ENCODE measurements around the gene WNT7B.

Gene WNT7B

DNA sequence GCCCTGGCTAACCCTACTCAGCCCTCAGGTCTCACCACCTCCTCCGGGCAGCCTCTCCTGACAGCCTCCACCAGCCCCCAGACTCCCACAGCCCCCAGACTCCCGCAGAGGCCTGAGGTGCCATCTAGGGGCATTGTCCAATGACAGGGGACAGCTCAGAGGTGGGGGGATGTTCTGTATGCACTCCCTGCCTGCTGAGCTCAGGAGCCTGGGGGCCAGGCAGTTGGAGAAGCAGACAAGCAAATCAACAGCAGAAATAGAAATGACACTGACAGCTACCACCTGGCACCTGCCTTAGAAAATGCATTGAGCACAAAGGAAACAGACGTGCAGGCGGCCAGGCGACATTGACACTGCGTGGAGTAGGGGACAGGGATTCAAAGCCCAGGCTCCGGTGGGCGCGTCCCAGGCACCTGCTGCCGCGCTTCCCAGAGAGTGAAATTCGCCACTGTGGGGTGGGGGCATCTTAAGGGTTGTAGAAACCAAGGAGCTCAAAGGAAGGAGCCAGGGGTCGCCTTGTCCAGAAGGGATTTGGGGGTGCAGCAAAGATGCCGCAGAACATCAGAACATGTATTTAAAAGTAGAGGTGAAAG lies 22.5 kb upstream of the WNT7B start:
- no peak for DNase-seq

DNA sequence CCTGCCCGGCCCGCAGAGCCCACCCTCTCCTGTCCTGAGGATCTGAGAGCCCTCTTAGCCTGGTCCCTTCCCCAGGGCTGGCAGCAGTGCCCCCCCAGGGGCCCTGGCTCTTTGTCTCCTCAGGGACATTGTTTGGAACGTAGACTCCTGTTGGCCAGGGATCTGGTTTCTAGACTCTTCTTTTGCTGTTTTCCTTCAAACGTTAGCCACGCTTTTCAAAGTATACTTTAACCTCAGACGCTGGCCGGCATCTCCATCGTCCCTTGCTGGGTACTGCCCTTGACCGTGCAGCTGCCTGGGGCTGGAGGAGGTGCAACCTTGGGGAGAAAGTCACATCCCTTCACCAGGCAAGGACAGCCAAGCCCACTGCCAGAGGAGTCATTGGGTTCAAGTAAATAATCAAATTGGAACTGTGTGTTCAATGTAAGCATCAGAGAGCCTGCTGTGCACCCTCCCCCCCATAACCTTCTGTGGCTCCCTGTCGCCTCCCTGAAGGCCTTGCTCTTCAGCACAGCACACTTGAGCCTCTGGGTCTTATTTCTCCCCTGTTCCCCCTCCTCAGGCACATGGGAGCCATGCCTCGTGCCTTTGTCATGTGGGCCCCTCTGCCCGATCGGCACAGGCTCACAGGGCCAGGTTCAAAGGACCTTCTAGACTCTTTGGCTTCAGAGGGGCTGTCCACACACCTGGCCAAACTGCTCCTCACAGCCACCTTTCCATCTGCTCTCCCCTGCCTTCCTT lies 21.8 kb upstream of the WNT7B start:
- DNase-seq = no peak

More for the DNA sequence above, 22.5 kb upstream of the WNT7B start:
- in situ Hi-C loops (cut with MboI; ENCODE audit: low pct_unique_long_range_greater_than_20kb, low sequenced_read_pairs) = no loop called here

DNA sequence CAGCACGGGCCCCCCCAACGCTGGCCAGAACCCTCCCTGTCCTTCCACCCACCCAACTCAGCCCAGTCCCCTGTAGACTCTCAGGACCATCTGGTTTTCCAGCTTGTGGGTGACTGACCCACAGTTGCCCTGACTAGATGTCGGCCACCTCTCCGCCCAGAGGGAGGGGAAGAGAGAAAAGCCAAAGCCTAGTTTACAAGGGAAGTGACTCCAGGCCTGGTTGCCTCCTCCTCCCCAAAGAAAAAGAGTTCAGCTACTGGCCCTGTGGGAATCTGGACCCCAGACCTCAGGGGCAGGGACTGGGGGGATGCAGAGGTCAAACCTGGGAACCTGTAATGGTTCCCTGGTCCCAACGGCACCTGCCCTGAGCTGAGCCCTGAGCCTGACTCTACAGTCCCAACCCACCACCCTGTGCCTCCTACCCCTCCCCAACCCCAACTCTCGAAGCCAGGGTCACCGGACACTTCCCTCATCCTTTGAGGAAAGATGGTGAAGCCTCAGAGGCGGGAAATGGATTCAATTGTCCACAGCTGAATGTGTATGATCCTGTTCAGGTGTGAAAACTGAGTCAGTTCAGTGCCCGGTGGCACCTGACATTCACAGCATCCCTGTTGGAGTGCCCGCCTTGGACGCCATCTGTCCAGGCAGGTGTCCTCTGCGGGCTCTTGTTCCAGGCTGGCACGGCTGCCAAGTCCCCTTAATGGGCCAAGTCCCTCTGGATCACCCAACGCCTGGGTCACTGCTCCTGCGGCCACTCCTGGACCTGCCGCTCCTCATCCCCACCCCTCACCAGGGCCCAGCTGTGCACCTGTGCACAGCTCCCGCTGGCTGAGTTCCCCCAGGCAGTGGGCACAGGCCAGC lies 21.0 kb upstream of the WNT7B start:
- DNase-seq = no peak
- in situ Hi-C loops (cut with MboI; ENCODE audit: low pct_unique_long_range_greater_than_20kb, low sequenced_read_pairs) = no loop called here

More for the DNA sequence above, 21.8 kb upstream of the WNT7B start:
- in situ Hi-C loops (cut with MboI; ENCODE audit: low pct_unique_long_range_greater_than_20kb, low sequenced_read_pairs) = no loop called here

DNA sequence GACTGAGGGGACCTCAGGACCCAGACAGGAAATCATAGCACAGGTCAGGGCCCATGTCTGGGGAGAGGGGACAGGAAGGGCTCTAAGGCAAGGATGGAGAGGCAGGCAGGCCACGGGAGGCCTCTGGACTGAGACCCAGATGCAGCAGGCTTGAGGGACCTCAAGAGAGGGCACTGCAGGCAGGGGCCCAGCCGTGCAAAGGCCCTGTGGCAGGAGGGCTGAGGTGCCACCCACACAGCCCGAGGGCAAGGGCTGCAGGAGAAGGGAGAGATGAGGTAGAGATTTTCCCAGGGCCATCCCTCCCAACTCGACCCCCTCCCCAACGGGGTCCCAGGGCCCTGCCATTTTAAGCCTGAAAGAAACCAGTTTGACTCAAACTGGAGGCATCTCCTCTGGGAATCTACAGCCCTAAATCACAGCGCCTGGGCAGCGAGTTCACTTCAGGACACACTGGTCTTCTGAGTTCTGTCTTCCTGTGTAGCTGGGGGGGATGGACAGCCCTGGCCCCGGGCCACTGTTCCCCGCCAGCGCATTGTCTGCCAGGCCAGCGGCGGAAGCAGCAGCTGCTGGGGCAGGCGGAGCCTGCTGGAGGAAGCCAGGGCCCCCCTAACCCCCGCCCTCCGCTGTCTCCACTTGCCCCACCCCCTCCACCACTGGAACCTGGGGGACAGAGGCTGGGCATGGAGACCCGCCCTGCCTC lies 20.3 kb upstream of the WNT7B start:
- DNase-seq = peak; percentile 91
- in situ Hi-C loops (cut with MboI; ENCODE audit: low pct_unique_long_range_greater_than_20kb, low sequenced_read_pairs) = no loop called here

DNA sequence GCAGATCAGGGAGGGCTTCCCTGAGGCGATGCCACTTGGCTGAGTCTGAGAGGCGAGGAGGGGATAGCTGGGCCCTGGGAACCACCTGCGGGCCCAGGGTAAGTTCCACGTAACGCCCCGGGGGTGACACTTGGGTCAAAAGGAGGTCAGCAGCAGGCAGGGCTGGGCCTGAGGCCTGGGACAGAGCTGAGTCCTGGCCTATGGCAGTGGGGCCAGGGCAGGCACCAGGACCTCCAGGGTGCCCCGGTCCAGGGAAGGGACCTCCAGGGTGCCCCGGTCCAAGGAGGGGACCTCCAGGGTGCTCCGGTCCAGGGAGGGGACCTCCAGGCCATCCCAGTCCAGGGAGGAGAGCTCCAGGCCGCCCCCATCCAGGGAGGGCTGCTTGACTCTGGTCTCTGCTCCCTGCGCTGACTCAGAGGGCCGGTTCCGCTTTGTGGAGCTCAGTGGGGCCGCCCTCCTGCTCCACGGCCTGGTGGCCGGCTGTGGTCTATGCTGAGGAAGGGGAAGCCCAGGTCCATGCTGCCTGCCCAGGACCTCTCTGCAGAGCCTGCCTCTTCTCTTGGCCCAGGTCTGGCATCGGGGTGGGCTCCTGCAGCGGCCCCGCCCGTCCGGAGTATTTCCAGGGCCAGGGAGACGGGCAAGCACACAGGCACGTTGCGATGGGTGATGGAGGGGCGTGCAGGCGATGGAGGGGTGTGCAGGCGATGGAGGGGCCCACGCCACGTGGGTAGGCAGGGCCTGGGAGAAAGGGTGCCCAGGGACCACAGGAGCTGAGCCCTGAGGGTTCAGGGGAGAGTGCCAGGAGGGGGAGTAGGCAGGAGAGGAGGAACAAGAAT lies 19.5 kb upstream of the WNT7B start:
- peak; percentile 80 for DNase-seq
- in situ Hi-C loops (cut with MboI; ENCODE audit: low pct_unique_long_range_greater_than_20kb, low sequenced_read_pairs) = no loop called here

DNA sequence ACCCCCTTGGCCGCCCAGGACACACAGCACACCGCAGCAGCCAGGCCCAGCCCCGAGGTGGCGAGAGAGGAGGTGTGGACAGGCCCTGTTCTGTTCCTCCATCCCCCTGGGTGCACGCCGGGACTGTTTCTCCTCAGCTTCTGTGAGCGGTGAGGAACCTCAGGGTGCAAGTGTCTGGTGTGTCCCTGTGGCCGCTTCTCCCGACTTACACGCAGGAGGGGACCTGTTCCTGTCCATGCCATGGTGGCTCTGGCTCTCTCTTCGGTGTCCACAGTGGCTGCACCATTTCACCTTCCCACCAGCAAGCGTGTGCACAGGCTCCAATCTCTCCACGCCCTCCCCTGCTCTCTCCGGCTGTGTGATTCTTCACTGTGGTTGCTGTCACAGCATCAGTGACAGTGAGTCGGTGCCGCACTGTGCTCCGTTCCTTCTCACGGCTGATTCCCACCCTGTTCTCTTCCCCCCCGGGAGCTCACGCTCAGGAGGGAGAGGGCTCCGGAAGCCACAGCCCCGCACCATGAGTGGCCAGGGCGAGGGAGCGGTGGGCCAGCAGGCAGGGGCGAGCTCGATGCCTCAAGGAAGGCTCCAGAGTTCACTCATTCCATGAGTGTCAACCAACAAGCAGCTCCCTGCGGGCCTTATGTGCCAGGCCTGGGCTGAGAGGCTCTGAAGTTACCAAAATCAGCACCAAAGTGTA lies 18.6 kb upstream of the WNT7B start:
- in situ Hi-C loops (cut with MboI; ENCODE audit: low pct_unique_long_range_greater_than_20kb, low sequenced_read_pairs) = no loop called here
- no peak for DNase-seq

DNA sequence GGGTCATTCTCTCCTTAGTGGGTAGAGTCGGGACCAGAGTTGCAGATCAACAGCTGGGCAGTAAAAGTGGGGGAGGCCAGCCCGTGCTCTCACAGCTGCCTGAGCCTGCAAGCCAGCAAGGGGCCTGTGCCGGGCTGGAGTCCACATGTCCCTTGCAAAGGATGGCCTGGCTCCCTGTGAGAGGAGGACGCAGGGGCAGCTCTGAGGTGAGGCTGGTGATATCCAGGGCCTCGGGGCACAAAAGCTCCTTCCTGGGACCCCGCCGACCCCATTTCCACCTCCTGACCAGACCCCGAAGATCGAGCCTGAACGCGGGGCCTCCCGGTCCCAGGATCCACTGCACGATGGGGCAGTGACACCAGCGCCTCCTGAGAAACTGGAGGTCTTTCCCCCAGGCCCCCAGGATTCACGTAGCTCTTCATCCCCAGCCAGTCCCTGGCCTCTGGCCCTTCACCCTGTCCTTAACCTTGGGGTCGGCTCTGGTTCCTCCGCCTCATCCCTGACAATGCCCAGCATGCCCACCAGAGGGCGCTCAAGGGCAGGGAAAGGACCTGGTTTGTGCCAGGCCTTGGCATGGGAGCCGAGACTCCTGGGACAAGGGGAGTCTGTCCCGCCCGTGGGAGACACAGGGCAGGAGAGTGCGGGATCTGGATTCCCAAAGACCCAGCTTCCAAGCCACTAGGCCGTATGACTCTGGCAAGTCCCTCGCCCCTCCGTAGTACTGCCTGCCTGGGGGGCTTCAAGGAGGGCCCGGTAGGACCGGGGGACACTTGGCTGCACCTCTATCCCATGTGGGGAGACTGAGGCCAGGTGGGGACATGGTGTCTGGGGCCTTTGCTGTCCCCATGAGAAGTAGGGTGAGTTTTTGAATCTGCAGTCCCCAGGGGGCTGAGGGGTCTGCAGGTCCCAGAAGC lies 17.8 kb upstream of the WNT7B start:
- DNase-seq = peak; percentile 78
- in situ Hi-C loops (cut with MboI; ENCODE audit: low pct_unique_long_range_greater_than_20kb, low sequenced_read_pairs) = no loop called here

DNA sequence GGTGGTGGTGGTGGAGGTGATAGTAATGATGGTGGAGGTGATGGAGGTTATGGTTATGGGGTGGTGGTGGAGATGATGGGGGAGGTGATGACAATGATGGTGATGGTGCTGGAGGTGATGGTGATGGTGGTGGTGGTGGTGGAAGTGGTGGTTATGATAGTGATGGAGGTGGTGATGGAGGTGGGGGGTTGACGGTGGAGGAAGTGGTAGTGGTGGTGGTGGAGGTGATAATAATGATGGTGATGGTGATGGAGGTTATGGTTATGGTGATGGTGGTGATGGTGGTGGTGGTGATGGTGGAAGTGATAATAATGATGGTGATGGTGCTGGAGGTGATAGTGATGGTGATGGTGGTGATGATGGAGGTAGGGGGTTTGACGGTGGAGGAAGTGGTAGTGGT lies 16.9 kb upstream of the WNT7B start:
- DNase-seq = no peak
- in situ Hi-C loops (cut with MboI; ENCODE audit: low pct_unique_long_range_greater_than_20kb, low sequenced_read_pairs) = no loop called here

DNA sequence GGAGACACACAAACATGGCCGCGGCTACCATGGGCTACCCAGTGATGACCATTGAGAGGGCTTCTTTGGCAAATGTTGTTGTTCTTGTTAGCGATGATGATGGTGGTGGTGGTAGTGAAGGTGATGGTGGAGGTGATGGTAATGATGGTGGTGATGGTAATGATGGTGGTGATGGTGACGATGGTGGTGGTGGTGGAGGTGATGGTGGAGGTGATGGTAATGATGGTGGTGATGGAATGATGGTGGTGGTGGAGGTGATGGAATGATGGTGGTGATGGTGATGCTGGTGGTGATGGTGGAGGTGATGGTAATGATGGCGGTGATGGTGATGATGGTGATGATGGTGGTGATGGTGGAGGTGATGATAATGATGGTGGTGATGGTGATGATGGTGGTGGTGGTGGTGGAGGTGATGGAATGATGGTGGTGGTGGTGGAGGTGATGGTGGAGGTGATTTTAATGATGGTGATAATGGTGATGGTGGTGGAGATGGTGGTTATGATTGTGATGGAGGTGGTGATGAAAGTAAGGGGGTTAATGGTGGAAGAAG lies 16.3 kb upstream of the WNT7B start:
- in situ Hi-C loops (cut with MboI; ENCODE audit: low pct_unique_long_range_greater_than_20kb, low sequenced_read_pairs) = no loop called here
- DNase-seq = no peak

DNA sequence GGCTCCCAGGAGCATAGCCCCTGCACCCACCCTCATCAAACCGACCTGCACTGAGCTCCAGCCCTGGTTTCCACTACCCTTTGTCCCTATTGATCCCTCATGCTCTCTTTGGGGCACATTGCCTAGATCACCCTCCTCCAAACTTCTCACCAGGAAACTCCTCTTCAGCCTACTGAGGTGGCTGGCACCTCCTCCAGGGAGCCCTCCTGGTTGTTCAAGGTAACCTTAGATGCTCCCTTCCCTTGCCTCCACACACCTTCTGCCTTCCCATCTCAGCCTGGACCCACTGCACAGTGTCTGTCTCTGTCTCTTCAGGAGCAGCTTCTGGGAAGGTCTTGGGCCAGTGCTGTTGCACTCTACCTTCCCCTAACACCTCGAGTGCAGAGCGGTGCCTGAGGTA lies 15.8 kb upstream of the WNT7B start:
- in situ Hi-C loops (cut with MboI; ENCODE audit: low pct_unique_long_range_greater_than_20kb, low sequenced_read_pairs) = no loop called here
- DNase-seq = no peak

DNA sequence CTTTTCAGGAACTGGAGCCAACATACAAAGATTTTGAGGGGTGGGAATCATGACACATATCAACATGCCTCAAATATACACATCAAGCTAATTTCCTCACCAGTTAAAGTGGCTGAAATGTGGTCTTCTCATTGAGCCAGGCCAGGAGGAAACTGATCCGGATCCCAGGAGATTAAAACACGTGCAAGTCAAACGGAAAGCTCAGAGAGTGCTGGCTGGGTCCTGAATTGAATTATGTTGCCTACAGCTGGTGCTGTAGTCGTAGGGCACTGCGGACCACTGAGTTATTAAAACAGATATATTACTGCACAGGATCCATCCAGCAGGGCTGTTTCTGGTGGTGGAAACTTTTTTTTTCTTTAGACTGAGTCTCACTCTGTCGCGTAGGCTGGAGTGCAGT lies 14.1 kb upstream of the WNT7B start:
- DNase-seq = no peak
- in situ Hi-C loops (cut with MboI; ENCODE audit: low pct_unique_long_range_greater_than_20kb, low sequenced_read_pairs) = no loop called here

DNA sequence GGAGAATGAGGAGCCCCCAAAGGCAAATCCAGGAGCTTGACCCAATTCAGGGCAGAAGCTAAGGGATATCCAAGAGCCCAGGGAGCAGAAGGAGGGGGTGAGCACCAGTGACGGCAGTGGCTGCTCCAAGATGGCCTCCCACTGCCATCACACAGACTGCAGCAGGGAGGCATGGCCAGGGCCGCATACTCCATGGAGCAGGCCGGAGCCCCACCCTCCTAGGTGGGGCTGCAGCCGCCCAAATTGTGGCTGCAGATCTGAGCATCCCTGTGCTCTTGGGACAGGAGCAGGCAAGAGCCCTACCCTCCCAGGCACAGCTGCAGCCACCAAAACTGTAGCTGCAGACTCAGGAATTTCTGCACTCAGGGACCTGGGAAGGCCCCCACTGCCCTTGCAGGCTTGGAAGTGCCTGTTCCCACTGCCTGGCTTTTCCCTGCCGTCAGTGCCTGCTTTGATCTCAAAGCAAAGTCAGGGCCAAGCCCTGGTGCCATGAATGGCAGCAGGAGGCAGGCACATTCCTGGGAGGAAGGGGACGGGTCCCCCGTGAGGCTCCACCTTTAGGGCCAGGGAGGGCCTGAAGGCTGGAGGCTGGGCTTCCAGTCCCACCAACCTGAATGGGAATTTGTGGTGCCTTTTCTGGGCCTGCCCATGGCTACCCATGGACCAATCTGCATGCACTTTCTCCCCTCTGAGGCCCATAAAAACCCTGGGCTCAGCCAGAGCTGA lies 10.3 kb upstream of the WNT7B start:
- no peak for DNase-seq
- in situ Hi-C loops (cut with MboI; ENCODE audit: low pct_unique_long_range_greater_than_20kb, low sequenced_read_pairs) = loop anchor here (10.0 kb wide), 2 partner anchors 342 to 402 kb away; no protein-coding TSS in a partner anchor

DNA sequence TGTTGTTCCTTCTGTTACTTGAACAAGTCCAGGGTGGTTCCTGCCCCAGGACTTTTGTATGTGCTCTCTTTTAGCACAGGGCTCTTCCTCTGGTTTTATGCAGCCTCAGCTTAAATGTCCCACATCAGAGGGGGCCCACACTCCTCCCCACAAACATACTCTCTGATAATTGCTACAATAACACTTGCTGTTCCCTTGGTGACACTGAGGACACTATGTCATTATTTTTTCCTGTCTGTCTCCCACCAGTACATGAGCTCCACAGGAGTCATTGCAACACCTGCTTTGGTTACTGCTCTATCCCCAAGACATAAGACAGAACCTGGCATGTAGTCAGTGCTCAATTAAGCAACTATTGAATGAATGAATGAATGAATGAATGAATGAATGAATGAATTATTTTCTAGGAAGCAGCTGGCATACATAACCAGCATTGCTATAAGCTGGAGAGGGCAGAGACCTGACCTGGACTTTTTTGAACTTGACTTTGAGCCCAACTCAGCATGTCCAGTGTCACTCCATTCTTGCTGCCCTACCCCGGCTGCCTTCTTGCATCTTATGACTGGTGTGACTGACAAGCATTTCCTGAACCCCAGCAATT lies 7.5 kb upstream of the WNT7B start:
- in situ Hi-C loops (cut with MboI; ENCODE audit: low pct_unique_long_range_greater_than_20kb, low sequenced_read_pairs) = loop anchor here (10.0 kb wide), 2 partner anchors 340 to 400 kb away; no protein-coding TSS in a partner anchor

DNA sequence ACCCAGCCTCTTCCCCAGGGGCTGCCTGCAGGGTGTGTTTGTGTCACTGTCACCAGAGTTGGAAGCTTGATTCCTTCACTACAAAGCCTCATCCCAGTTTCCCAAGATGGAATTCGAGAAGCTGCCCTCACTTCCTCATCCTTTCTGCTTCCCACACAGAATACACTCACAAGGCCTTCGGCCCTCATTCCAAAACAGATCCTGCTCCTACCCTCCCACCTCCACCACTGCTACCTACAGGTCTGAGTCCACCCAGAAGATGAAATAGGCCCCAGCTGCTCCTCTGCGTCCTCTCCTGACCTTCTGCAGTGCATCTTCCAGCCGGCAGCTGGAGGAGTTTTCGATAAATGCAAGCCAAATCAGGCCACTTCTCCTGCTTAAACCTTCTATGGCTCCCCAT lies 6.8 kb upstream of the WNT7B start:
- DNase-seq = no peak
- in situ Hi-C loops (cut with MboI; ENCODE audit: low pct_unique_long_range_greater_than_20kb, low sequenced_read_pairs) = loop anchor here (10.0 kb wide), 2 partner anchors 339 to 399 kb away; no protein-coding TSS in a partner anchor

More for the DNA sequence above, 7.5 kb upstream of the WNT7B start:
- no peak for DNase-seq

DNA sequence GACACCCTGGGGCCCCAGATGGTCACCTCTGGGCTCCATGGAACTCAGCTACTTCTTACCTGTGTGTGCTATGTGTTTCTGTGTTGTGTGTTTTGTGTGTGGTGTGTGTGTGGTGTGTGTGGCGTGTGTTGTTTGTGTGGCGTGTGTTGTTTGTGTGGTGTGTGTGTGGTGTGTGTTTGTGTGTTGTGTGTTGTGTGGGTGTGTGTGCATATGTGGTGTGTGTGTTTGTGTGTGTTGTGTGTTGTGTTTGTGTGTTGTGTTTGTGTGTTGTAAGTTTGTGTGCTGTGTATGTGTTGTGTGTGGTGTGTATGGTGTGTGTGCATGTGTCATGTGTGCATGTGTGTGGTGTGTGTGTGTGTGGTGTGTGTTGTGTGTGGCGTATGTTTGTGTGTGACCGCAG lies 3.8 kb upstream of the WNT7B start:
- DNase-seq = no peak
- in situ Hi-C loops (cut with MboI; ENCODE audit: low pct_unique_long_range_greater_than_20kb, low sequenced_read_pairs) = loop anchor here (10.0 kb wide), 2 partner anchors 336 to 396 kb away; no protein-coding TSS in a partner anchor

DNA sequence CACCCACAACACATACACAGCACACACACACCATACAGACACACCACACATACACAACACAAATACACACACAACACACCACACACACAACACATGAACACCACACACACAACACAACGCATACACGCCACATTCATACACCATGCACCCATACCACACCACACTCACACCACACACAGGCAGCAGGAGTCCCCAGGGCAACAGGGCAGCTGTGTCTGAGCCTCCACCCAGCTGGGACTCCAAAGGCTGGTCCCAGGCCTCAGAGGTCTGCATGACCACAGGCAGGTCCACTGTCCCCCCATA lies 3.3 kb upstream of the WNT7B start:
- no peak for DNase-seq
- in situ Hi-C loops (cut with MboI; ENCODE audit: low pct_unique_long_range_greater_than_20kb, low sequenced_read_pairs) = loop anchor here (10.0 kb wide), 2 partner anchors 335 to 395 kb away; no protein-coding TSS in a partner anchor
